DMS53 treated with DMSO at 0.1 percent for 48 hours (cell line): Measurements from ENCODE around the gene CNTN5.
"Not testable (repeated sequence)": the region's sequence is repeated elsewhere in the genome, so short reads cannot be mapped to it uniquely, and the experiment has no call there.

ENCODE experiments used
- DNase-seq: peaks from one replicate; lab custom pipeline; 2025; ENCODE audit not compliant: unreplicated experiment; lab: John Stamatoyannopoulos, UW

Gene CNTN5

DNA sequence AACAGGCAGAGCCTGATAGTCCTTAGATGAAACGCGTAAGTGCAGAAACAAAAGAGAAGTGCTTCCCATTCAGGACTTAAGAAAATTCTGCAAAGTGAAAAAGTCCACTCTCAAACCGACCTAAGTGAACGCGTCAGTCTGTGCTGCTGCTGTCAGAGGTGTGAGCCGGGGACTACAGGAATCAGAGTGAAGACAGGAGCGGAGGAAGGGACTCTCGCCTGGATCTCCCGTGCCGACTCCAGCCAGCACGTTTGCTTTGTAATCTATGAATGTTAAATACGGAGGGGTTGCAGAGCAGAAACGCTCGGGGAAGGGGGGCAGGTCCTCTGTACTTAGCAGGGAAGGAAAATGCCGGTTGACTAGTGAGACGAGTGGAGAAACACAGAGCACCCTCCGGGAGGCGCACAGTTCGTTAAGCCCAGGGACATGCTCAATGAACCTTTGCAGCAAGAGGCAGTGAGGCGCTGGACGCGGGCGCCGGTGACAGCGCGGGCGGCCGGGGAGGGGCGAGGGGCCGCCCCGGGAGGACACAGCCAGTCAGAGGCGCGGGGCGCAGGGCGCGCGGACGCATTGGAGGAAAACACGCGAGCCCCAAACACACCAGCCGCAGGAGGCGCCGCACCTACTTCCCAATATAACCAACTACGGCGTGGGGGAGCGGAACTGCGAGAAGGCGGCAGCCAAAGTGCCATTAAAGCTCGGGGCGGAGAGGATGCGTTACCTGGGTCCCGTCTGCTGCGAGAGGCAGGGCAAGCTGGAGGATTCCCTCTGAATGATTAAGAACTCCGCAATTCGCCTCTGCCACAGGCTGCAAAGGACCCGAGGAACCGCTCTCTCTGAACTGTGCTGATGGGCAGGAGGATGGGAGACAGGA is at the start of gene CNTN5:
CNTN5 (plus strand) TSS at position 598 of the 874 bp plus-strand sequence.
- peak; percentile 71 for DNase-seq

DNA sequence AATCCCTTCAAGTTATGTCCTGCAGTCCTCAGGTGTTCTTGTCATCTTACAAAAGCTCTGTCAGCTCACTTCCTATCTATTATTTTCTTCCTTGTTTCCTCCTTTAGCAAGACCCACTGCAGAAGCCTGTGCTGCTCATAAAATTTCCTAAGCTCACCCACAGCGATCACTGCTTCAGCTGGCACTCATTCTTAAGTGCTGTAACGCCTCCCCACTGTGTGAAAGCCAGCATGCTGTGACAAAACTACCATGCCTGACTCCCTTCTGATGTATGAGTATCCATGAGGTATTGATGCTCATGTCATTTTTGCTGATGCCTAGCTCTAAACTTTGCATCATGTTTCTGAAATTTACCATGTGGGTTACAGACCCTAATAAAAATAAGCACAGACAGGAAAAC is 41.5 kb upstream of the CNTN5 start:
- no peak for DNase-seq

DNA sequence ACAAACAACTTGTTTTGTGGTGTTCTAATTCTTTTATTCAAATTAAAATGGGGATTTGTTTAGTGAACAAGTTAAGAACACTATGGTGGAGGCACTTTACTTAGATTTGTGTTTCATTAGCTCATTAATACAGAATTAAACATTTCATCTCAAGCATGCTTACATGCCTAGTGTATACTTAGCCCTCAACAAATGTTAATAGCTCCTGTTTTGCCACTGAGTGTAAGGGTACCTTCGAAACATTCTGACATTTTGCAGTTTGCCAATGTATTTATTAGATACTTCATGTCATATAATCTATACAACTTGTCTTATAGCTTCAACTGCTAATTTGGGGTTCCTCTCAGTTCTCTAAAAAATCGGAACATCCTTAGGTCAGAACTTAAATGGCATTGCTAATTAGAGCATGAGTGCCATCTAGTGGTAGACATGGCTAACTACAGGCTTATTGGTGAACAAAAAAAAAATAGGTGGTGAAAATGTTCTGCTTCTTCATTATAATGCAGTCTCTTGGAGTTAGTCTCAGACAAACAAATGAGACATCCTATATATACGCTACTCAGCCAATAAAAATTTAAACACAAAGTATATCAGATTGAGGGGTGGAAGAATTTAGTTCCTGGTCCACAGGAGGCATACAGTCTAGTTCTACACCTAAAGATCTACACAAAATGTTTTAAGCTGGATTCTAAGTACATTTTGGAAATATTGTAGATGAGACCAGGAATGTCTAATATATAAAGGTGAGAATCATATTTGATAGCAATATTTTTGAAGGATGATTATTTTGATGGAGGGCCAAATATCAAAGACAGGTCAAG is 4.9 kb upstream of the CNTN5 start:
- DNase-seq: peak; percentile 80

DNA sequence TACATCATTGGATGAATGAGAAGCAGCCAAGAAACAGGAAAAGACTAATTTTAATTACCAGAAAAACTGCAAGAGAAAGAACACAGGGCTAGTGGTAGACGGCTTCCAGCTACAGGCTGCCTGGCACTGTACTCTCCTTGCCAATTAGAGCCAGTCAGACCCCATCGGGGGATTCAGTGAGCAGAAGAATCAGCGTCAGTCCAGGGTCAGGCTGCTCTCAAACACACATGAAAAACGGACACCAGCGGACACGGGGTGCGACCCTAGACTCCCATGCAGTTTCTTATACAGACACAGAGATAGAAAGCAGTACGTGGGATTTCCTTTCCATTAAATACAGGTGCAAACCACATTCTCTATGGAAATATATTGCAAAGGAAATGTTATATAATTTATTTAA is 1.1 kb upstream of the CNTN5 start:
- DNase-seq: no peak

DNA sequence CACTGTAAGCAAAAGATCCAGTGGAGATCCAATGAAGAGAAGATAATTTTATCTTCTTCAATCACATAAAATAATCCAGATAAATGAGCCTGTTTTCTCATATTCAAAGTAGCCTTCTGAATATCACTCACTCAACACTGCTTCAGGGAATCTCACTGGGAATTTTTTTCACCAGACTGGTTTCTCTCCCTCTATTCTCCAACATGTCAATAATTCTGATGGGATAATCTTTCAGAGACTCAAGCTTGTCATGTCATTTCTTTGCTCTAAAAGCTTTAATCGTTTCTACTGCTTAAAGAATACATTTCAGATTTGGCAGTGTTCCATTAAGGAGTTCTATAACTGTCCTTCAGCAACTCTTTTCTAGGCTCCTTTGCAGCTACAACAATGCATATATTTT is 16.3 kb downstream of the CNTN5 start:
- DNase-seq: no peak

DNA sequence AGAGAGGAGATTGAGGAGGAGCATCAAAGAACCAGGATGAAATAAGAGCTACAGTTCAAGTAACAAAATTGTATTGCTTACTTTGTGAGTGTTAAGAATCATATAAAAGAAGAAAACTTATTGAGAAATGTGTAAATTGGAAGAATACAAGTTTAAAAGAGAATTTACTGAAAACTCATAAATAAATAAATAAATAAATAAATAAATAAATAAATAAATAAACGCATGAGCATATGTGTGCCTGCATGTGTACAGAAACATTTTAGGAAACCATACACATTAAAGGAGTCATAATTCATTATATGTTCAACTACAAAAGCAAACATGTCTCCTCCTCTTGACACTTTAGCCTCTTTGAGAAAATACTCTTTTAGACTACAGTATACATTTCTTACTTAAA is 42.6 kb downstream of the CNTN5 start:
- no peak for DNase-seq

DNA sequence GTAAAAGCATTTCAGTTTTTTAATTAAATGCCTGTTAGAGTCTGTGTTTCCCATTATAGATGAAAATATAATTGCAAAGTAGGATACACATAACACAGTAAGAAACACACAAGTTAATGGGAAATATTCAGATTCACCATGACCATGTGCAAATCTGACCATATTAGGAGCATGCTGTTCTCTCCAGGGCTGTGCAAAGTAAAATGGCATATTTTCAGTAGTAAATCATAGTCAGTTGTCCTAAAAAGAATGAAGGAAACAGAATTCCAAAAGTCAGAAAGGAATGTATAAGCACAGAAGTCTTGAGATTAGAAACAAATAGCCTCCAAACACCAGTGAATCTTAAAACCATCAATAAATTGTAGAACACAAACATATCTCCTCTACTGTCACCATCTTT is 44.4 kb downstream of the CNTN5 start:
- no peak for DNase-seq

DNA sequence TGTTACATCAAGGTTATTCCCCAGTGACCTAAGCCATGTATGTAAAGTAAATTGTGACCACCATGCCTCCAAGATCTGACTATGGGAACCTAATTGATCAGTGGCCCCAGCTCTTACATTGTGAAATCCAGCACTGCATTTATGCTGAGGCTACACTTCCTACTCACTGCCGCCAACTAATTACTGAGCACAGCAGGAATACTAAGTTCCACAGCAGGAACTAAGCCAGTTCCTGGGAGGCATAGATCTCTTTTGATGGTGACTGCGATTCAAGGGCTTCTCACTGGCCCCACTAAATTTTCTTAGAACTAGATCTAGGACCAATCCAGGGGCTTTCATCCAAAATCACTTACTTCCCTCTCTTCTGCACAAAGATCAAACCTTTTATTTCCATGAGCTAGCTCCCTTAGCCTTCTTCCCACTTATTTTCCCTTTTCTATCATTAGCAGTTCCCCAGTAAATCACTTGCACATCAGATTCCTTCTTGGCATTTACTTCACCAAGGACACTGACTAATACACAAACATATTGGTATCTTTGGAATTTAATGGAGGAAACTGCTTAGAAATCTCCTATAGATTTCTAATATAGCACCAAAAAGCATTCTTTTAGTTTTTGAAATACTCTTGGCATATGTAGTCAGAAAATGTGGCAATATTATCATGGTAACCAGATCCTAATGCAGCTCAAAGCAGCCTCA is 46.0 kb downstream of the CNTN5 start:
- DNase-seq: no peak

DNA sequence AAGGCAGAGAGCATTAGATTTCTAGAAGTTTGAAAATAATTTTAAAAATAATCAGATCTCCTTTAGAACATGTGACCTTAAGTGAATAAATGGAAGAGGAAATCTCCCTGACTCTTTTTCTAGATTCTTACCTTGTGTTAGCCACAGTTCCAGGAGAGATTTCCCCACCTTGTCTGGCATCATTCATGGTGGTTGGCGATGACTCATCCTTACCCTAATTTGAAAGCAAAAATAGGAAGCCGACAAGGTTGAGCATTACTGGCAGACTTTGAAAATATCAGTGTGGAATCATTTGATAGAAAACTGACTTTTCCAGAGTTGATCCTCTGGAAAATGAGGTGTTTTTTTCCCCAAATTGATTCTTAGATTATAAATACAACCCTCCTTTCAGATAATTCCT is 48.1 kb downstream of the CNTN5 start:
- DNase-seq: peak; percentile 62

DNA sequence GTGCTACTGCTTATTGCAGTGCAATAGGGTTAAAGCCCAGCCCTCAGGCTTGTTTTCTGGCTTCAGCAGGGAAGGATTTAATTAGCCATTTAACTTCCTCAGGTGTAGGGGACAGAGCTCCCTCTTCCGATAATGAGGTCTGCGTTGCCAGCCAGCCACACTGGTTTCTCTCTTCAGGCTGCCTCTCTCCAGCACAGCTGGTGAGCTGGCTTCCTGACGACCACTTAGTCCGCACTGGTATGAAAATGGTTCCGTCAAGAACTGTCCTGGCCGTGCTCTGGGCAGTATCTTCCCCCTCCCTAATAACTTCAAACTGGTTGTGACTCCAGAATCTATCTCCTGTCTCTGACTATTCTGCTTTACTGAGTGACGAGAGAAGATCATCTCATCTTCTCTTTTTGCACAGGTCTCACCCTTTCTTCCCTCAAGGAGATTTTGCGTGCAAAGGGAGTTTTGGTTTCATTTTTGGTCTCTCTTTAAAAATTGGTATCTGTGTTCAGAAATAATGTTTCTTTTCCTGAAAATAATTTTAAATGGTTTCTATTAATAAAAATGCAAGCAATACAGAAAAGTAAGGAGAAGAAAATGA is 49.2 kb downstream of the CNTN5 start:
- peak; percentile 28 for DNase-seq

DNA sequence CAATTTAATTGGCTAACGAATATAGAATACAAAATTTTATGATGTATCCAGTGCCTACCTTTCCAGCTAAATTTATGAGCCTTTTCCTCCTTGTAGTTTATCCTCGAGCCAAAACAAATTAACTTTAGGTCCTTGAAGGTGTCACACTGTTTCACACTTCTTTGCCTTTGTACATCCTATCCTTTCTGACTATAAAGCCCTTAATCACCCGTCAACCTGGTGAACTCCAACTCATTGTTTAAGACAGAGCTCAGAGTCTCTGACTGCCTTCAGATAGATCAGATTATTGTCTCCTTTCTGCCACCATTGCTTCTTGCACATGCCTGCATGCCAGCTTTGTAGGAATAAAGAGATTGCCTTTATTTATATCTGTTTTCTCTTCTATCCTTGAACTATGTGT is 58.8 kb downstream of the CNTN5 start:
- DNase-seq: no peak

DNA sequence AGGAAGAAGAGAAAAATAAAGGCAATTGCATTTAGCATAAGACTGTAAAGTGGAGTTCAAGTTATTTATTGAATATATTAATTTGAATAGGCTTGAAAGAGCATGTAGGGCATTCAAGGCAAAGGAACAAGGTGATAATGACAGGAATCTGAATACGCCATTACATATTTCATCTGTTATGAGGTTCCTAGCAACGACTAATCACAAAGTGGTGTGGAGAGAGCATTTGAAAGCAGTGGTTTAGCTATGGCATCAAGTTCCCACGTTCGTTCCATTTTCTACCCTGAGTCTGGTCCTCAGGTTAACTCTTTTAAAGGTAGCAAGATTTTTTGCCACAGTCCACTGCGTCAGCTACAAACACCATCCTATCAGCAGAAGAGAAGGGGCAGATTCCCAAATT is 59.4 kb downstream of the CNTN5 start:
- DNase-seq: no peak

DNA sequence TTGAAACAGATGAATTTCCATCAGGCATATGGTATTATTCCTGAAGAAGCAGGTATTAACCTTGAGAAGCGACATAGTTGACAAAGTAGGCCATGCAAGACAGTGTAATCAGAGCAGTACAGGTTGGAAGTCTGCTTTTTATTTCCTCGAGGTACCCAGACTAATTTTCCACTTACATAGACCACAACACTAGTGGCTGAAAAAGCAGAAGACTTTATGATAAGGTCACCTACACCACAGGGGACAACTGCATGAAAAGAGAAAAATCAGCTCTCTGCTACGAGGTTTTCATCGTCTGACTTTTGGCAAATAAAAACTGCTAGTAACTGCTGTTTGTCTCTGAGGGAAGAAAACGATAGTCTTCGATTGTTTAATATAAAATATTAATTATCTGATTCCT is 77.5 kb downstream of the CNTN5 start:
- no peak for DNase-seq

DNA sequence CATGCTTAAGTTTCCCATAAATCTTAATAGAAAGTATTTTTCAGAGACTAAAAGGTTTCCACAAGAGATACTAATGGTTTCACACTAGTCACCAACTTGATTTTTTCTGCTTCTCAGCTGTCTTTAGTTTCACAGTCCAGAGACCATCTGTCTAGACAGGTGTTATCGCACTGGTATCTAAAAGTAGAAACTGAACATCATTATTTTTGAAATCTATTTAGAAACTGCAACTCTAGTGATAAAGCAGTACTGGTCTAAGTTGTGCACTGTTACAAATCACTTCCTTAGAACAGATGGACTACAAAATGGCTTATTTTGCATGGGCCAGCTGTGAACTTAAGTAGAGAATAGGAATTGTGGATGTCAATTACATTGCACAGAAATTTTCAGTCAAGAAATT is 78.0 kb downstream of the CNTN5 start:
- DNase-seq: no peak

DNA sequence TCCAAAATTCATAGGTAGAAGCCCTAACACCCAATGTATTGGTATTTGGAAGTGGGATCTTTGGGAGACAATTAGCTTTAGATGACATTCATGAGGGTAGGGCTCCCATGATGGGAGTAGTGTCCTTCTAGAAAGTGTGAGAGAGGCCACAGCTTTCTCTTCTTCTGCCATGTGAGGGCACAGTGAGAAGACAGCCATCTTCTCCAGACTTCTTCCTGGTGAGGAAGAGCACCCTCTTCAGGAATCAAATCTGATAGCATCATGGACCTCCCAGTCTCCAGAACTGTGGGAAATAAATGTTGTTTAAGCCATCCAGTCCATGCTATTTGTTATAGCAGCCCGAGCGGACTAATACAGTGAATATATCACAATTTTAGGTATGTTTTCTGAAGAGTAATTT is 96.9 kb downstream of the CNTN5 start:
- peak; percentile 6 for DNase-seq

DNA sequence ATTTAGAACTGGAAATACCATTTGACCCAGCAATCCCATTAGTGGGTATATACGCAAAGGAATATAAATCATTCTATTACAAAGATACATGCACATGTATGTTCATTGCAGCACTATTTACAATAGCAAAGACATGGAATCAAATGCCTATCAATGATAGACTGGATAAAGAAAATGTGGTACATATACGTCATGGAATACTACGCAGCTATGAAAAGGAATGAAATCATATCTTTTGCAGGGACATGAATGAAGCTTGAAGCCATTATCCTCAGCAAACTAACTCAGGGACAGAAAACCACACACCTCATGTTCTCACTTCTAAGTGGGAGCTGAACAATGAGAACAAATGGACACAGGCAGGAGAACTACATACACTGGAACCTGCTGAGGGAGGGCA is 113.1 kb downstream of the CNTN5 start:
- DNase-seq: not testable (repeated sequence)

DNA sequence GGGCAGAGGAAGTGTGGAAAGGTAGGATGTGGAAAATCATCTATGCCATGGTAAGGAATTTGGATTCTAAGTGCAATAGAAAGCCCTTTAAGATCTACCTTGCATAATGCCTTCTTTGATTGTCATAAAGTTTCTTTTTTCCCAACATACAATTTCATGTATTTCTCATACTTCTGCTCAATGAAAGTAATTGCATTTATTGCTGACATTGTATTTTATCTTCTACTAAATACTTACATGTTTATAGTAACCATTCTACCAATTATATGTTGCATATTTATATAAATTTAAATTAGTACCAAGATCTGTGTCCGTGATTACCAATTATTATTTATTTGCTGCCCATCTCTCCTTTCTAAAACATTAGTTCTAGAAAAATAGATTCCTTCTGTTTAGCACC is 114.8 kb downstream of the CNTN5 start:
- DNase-seq: no peak

DNA sequence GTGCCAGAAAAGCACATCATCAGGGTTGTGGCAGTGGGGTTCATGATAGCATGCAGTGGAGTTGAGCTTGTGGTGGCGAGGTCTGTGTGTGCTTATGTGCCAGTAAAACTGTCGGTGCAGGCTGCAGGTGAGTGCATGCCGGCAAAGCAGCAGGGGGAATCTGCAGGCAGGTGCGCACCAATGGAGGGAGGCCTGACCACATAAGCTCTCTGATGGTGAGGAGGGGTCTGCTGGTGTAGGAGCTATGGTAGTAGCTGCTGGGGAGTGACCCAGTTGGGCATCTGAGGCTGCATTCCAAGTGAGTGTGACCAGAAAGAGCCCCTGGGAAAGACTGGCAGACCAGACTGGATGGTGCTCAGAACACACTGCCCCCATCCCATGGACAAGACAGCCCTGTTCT is 121.5 kb downstream of the CNTN5 start:
- DNase-seq: no peak

DNA sequence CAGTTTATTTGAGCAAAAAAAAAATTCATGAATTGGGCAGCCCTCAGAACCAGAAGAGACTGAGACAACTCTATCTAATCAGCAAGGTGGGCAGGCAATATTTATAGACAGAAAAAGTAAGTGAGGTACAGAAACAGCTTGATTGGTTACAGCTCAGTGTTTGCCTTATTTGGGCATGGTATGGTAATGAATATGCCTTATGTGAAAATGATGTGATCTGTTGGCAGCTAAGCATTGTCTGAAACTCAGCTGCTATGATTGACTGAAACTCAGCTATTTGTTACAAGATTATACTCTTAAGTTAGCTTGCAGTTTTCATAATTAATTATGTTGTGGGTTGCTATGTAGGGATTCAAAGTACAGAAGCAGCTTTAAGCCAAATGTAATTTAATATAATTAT is 127.6 kb downstream of the CNTN5 start:
- DNase-seq: no peak

DNA sequence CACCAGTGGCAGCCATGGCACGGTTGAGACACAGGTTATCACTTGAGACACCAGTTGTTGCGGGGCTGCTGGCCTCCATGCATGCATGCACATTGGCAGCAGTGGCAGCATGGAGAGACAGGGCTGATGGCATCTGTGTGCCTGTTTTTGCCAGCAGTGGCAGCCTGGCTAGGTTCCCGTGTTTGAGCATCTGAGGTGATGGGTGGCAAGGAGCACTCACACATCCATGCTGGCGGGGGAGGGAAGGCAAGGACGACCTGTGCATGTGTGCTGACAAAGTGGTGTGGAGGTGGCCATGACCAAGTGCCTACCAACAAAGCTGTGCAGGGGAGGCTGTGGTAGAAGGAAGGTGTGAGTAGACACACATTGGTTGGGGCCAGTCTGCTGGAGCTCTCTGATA is 133.5 kb downstream of the CNTN5 start:
- no peak for DNase-seq

DNA sequence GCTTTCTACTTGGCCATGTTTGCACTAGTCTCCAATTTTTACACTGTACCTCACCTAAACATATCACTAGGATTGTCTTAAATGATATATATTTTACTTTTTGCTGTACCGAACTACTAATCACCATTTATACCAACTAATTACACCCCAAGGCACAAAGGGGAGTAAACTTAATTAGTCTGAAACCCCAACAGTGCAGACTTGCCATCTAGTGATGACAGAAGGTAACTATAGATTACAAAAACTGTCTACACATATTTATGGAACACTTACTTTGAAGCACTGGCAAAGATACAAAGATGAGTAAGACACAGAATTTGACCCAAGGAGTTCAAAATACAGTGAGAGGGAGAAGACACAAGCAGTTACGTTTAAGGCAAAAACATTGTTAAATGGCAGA is 139.7 kb downstream of the CNTN5 start:
- DNase-seq: no peak
